NT2/D1 (cell line): ENCODE data around the gene ADAMTSL1.

ENCODE experiments used
- SUZ12 ChIP-seq: IDR thresholded peaks from 2 replicates; pipeline ENCODE4 v1.6.1; 2011; ENCODE audit not compliant: insufficient read length, insufficient read depth; ENCODE audit errors: extremely low read depth
- YY1 ChIP-seq: IDR thresholded peaks from 2 replicates; pipeline ENCODE4 v1.6.1; 2011; ENCODE audit not compliant: insufficient read length, insufficient read depth
- ZNF274 ChIP-seq: IDR thresholded peaks from 2 replicates; pipeline ENCODE4 v1.6.1; 2011; ENCODE audit warnings: mild to moderate bottlenecking, low read depth, low read length

- no peak for TF ChIP-seq YY1
- no peak for TF ChIP-seq ZNF274
- no peak for TF ChIP-seq SUZ12
These were observed 360.9 kb downstream of the ADAMTSL1 start for GRCh38 chr9:18834740-18835361.
